Left forelimb (tissue), 1 donor: ENCODE data around the gene MDH2.
"Not testable (repeated sequence)": the region's sequence is repeated elsewhere in the genome, so short reads cannot be mapped to it uniquely, and the experiment has no call there.

Source experiments
- DNase-seq: peaks from one replicate; pipeline ENCODE4 v3.0.0-alpha.2; 2018; ENCODE audit warnings: low spot score

The MDH2 gene

DNA sequence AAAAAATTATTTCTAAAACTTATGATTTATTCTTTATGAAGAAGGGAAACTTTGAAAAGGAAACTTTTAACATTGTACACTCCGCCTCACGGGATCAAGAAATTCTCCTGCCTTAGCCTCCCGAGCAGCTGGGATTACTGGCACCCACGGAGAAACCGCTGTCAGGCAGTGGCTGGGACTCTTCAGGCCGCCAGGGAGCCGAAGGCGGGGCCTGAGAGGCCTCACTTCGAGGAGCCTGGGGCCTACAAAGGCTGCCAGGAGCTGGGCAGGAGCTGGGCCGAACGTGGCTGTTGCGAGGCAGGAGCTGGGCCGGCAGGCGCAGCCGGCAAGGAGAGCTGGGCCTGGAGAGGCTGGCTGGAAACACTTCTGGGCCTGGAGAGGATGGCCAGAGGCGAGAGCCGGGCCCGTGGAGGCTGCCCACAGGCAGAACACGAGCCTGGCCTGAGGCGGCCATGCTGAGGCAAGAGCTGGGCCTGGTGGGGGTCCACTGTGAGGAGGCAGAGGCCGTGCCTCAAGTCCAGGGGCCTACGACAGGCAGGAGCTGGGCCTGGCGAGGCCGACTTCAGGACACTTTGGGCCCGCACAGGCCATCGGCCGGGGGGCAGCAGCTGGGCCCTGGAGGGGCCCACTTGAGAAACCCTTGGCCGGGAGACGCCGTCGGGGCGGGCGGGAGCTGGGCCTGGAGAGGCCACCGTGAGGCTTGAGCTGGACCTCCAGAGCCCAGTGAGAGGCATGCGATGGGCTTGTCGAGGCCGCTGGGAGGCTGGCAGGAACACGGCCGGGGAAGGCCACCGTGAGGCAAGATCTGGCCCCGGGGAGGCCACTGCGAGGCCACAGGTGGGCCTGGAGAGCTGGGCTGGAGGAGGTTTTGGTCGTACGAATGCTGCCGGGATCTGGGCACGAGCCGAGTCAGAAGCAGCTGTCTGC lies 23.7 kb downstream of the MDH2 start:
- no peak for DNase-seq

DNA sequence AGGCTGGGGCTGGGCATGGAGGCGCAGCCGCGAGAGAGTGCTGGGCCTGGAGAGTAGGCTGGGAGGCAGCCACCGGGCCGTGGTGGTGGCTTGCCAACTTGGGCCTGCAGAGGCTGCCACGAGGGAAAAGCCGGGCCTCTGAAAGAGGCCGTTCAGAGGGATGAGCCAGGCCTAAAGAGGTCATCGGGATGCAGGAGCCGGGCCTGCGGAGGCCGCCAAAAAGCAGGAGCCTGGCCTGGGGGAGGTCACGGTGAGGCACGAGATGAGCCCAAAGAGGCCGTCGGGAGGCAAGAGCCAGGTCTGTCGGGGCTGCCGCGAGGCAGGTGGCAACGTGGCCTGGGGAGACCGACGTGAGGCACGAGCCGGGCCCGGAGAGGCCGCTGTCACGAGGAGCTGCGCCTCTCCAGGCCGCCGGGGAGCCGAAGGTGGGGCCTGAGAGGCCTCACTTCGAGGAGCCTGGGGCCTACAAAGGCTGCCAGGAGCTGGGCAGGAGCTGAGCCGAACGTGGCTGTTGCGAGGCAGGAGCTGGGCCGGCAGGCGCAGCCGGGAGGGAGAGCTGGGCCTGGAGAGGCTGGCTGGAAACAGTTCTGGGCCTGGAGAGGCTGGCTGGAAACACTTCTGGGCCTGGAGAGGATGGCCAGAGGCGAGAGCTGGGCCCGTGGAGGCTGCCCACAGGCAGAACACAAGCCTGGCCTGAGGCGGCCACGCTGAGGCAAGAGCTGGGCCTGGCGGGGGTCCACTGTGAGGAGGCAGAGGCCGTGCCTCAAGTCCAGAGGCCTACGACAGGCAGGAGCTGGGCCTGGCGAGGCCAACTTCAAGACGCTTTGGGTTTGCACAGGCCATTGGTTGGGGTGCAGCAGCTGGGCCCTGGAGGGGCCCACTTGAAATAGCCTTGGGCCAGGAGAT lies 24.6 kb downstream of the MDH2 start:
- no peak for DNase-seq

GRCh38 chr7:76073335-76073990 lies 25.6 kb downstream of the MDH2 start:
- DNase-seq: no peak

GRCh38 chr7:76074306-76074971 lies 26.5 kb downstream of the MDH2 start:
- DNase-seq: no peak

GRCh38 chr7:76074972-76075370 lies 27.1 kb downstream of the MDH2 start:
- DNase-seq: no peak

- no peak for DNase-seq
Observed at GRCh38 chr7:76076995-76077394, 29.1 kb downstream of the MDH2 start.

DNA sequence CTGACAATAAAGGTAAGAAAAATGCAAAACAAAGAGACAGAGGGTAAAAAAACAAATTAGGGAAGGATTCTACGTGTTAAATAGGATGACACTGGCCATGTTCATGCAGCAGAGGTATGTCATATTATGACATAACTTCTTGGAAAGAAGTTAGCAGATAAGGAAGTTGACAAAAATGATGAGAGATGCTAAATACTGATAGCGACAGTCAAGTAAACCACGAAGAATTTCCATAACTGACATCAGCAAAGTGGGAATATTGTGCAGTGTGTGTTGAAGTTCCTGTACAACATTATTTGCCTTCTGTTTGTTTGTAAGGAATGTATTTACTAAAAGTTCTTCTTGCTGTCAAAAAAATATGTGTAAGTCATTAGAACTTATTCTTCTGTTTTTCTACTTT lies 29.5 kb downstream of the MDH2 start:
- no peak for DNase-seq

DNA sequence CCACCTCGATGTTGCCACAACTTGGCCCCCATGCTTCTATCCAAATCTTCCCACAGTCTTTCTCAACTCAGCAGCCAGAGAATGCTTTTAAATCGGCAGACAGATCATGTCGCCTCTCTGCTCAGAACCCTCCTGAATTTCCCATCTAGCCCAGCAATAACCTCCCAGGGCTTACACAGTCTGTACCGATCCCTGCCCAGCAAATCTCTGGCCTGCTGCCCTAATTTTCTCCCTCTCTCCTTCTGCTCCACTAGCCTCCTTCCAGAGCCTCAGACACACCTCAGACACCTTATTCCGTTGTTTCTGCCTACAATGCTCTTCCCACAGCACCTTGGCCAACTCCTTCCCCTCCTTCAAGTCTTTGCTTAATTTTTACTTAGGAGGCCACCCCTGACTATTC lies 32.3 kb downstream of the MDH2 start:
- DNase-seq: no peak

DNA sequence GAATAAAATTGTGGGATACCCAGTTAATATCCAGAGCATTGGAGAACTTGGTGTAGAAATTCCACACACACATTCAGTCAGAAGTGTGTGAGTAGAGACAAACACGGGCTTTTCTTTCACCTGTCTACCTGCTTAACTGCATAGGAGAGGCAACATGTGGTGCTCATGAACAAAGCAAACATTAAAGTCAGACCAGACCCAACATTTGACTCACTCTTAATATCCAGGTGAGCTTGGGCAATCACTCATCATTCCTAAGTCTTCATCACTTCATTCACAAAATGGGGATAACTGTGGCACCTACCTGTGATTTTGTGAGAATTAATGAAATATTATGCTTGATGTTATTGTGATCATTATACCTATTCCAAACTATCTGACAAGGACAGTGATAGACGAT lies 36.2 kb downstream of the MDH2 start:
- not testable (repeated sequence) for DNase-seq

- no peak for DNase-seq
Observed at GRCh38 chr7:76086070-76086469, 38.2 kb downstream of the MDH2 start.

DNA sequence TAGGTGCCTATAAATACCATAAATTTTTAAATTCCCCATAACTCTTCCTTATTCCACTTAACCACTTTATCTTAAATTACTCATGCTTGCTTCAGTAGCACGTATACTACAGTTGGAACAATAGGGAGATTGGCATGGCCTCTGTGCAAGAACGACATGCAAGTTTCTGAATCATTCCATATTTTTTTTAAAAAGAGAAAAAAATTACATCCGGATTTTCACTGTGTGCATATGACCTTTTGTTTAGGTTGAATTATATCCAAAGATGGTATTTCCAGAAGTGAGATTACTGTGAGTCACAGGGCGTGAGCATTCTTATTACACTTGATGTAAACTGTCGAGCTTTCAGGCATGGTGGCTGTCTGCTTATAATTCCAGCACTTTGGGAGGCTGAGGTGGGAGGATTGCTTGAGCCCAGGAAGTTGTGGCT lies 39.5 kb downstream of the MDH2 start:
- DNase-seq: not testable (repeated sequence)

- DNase-seq: no peak
Observed at GRCh38 chr7:76089865-76090475, 42.1 kb downstream of the MDH2 start.

DNA sequence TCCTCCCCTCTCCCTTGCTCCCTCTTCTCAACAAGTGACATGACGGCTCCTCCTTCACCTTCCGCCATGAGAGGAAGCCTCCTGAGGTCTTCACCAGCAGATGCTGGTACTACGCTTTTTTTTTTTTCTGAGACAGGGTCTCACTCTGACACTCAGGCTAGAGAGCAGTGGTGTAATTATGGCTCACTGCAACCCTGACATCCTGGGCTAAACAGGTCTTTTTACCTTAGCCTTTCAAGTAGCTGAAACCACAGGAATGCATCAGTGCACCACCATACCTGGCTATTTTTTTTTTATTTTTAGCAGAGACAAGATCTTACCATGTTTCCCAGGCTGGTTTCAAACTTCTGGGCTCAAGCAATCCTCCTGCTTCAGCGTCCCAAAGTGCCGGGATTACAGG lies 43.6 kb downstream of the MDH2 start:
- no peak for DNase-seq

DNA sequence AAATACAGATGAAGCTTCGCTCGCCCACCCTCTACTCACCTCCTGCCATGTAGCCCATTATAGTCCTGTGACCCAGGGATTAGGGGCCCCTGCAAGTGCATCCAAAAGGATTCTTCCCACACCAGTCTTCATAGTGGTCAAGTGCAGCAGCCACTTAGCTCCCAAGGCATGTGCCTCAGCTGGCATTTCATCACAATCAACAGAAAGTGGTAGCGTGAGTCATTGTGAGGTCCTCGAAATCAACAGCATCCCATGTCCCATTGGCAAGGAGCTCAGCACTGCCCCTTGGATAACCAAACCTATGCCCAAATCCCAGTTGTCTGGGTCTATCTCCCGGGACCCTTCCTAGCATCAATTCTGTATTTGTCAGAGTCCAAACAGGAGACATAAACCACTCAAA lies 45.6 kb downstream of the MDH2 start:
- DNase-seq: not testable (repeated sequence)

DNA sequence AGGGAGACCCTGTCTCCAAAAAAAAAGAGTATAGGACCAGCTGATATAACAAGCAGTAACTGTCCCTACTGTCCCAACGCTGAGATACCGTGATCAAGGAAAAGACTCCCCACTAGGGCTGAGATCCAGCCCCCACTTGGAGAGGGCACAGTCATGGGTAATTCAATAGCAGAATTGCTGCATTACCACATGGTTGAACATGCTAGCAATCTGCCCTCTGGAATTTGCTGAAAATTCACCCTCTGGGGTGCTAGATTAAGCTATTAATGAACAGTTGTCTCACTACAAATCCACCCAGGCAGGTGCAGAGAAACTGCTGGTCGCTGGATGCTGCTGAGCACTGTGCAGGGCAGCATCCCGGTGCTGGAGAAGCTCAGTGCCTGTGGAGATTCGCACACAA lies 46.4 kb downstream of the MDH2 start:
- not testable (repeated sequence) for DNase-seq

DNA sequence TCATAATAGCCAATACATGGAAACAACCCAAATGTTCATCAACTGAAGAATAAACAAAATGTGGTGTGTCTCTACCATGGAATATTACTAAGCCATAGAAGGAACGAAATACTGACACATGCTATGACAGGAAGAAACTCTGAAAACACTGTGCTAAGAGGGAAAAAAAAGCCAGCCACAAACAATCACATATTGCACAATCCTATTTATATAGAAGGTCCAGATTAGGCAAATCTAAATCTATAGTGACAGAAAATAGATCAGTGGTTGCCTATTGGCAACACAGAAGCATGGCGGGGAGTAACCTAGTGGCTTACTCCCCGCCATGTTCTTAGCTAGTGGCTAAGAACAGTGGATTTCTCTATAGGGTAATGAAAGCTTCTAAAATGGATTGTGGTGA lies 48.0 kb downstream of the MDH2 start:
- no peak for DNase-seq

DNA sequence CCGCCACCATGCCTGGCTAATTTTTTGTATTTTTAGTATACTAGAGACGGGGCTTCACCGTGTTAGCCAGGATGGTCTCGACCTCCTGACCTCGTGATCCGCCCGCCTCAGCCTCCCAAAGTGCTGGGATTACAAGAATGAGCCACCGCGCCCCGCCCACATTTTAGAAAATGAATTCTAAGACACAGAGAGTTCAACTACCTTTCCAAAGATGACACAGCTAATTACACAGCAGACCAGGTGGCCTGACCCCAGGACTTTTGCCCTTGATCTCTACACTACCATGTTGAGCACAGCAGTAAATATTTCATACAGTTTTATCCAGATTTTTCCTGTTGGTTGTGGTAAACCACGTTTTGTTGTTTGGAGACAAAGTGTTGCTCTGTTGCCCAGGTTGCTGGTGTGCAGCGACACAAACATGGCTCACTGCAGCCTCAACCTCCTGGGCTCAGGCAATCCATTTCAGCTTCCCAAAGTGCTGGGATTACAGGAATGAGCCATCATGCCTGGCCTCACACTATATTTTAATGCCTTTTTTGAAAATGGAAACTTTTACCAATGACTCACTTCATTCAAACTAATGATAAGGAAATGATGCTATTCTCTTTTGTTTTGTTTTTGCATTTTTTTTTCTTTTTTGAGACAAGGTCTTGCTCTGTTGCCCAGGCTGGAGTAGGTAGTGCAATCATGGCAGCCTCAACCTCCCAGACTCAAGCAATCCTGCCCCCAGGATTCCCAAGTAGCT lies 54.0 kb downstream of the MDH2 start:
- DNase-seq: not testable (repeated sequence)

DNA sequence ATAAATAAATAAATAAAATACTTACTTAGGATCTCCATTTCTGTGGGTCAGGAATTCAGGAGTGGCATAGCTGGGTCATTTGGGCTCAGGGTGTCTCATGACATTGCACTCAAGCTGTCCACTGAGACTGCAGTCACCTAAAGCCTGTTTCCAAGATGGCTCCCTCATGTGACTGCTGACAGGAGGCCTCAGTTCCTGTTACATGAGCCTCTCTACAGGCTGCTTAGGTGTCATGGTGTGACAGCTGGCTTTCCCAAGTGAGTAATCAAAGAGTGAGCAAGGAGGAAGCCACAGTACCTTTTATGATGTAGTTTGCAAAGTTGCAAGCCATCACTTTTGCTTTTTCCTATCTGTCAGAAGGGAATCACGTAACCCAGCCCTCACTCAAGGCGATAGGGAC lies 55.9 kb downstream of the MDH2 start:
- DNase-seq: not testable (repeated sequence)

DNA sequence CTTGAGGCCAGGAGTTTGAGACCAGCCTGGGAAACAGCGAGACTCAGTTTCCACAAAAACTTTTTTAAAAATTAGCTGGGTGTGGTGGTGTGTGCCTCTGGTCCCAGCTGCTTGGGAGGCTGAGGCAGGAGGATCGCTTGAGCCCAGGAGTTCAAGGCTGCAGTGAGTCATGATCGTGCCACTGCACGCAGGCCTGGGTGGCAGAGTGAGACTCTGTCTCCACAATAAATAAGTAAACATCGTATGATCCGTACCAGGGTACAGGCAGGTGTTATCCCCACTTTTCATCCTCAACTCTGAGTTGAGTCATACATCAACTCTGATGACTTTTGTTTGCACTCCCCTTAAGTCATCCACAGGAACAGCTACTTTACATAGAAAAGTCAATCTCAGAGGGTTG lies 58.2 kb downstream of the MDH2 start:
- DNase-seq: not testable (repeated sequence)

- DNase-seq: no peak
Observed at GRCh38 chr7:76106893-76107292, 59.0 kb downstream of the MDH2 start.
